ENCODE measurements around the gene LRRC4C.

LRRC4C gene

GRCh38 chr11:41119484-41119883 is 340.0 kb downstream of the LRRC4C start:
- DNase-seq: no peak
- TF ChIP-seq GATA1 (IDR thresholded peaks at IDR 0.05; ENCODE audit: low read depth, low read length) (no peak), POLR2A (IDR thresholded peaks at IDR 0.05; ENCODE audit: low read length) (no peak)

- no peak for TF ChIP-seq POLR2A (IDR thresholded peaks at IDR 0.05; ENCODE audit: low read length)
- no peak for TF ChIP-seq GATA1 (IDR thresholded peaks at IDR 0.05; ENCODE audit: low read depth, low read length)
- DNase-seq: no peak
These were observed 340.9 kb downstream of the LRRC4C start for GRCh38 chr11:41118521-41118920.

- TF ChIP-seq POLR2A (IDR thresholded peaks at IDR 0.05; ENCODE audit: low read length) (no peak), GATA1 (IDR thresholded peaks at IDR 0.05; ENCODE audit: low read depth, low read length) (no peak)
- DNase-seq: no peak
These were observed 342.5 kb downstream of the LRRC4C start for GRCh38 chr11:41116970-41117369.

- no peak for DNase-seq
- TF ChIP-seq GATA1 (IDR thresholded peaks at IDR 0.05; ENCODE audit: low read depth, low read length) (no peak), POLR2A (IDR thresholded peaks at IDR 0.05; ENCODE audit: low read length) (no peak)
These were observed 344.4 kb downstream of the LRRC4C start for GRCh38 chr11:41115066-41115465.

GRCh38 chr11:41113160-41113559 is 346.3 kb downstream of the LRRC4C start:
- TF ChIP-seq POLR2A (IDR thresholded peaks at IDR 0.05; ENCODE audit: low read length) (no peak), GATA1 (IDR thresholded peaks at IDR 0.05; ENCODE audit: low read depth, low read length) (no peak)
- DNase-seq: no peak

GRCh38 chr11:41110527-41110926 is 348.9 kb downstream of the LRRC4C start:
- TF ChIP-seq POLR2A (IDR thresholded peaks at IDR 0.05; ENCODE audit: low read length) (no peak), GATA1 (IDR thresholded peaks at IDR 0.05; ENCODE audit: low read depth, low read length) (no peak)
- no peak for DNase-seq

- TF ChIP-seq POLR2A (IDR thresholded peaks at IDR 0.05; ENCODE audit: low read length) (no peak), GATA1 (IDR thresholded peaks at IDR 0.05; ENCODE audit: low read depth, low read length) (no peak)
- no peak for DNase-seq
These were observed 357.0 kb downstream of the LRRC4C start for GRCh38 chr11:41102471-41102870.

- TF ChIP-seq GATA1 (IDR thresholded peaks at IDR 0.05; ENCODE audit: low read depth, low read length): no peak
- no peak for TF ChIP-seq POLR2A (IDR thresholded peaks at IDR 0.05; ENCODE audit: low read length)
- DNase-seq: no peak
These were observed 359.8 kb downstream of the LRRC4C start for GRCh38 chr11:41099654-41100053.

GRCh38 chr11:41085123-41085522 is 374.3 kb downstream of the LRRC4C start:
- no peak for DNase-seq
- TF ChIP-seq POLR2A (IDR thresholded peaks at IDR 0.05; ENCODE audit: low read length) (no peak), GATA1 (IDR thresholded peaks at IDR 0.05; ENCODE audit: low read depth, low read length) (no peak)

- DNase-seq: no peak
- TF ChIP-seq GATA1 (IDR thresholded peaks at IDR 0.05; ENCODE audit: low read depth, low read length): no peak
- TF ChIP-seq POLR2A (IDR thresholded peaks at IDR 0.05; ENCODE audit: low read length): no peak
These were observed 377.6 kb downstream of the LRRC4C start for GRCh38 chr11:41081756-41082285.

- TF ChIP-seq GATA1 (IDR thresholded peaks at IDR 0.05; ENCODE audit: low read depth, low read length): no peak
- TF ChIP-seq POLR2A (IDR thresholded peaks at IDR 0.05; ENCODE audit: low read length): no peak
- DNase-seq: no peak
These were observed 385.1 kb downstream of the LRRC4C start for GRCh38 chr11:41074318-41074717.

- no peak for DNase-seq
- TF ChIP-seq POLR2A (IDR thresholded peaks at IDR 0.05; ENCODE audit: low read length) (no peak), GATA1 (IDR thresholded peaks at IDR 0.05; ENCODE audit: low read depth, low read length) (no peak)
These were observed 394.0 kb downstream of the LRRC4C start for GRCh38 chr11:41065432-41065831.

- no peak for TF ChIP-seq GATA1 (IDR thresholded peaks at IDR 0.05; ENCODE audit: low read depth, low read length)
- no peak for TF ChIP-seq POLR2A (IDR thresholded peaks at IDR 0.05; ENCODE audit: low read length)
- no peak for DNase-seq
These were observed 401.3 kb downstream of the LRRC4C start for GRCh38 chr11:41058138-41058537.

GRCh38 chr11:41056892-41057569 is 402.4 kb downstream of the LRRC4C start:
- DNase-seq: no peak
- no peak for TF ChIP-seq POLR2A (IDR thresholded peaks at IDR 0.05; ENCODE audit: low read length)
- no peak for TF ChIP-seq GATA1 (IDR thresholded peaks at IDR 0.05; ENCODE audit: low read depth, low read length)

- DNase-seq: no peak
- TF ChIP-seq GATA1 (IDR thresholded peaks at IDR 0.05; ENCODE audit: low read depth, low read length) (no peak), POLR2A (IDR thresholded peaks at IDR 0.05; ENCODE audit: low read length) (no peak)
These were observed 405.6 kb downstream of the LRRC4C start for GRCh38 chr11:41053894-41054293.
